ENCODE results near the gene FRMPD4.

Gene FRMPD4

DNA sequence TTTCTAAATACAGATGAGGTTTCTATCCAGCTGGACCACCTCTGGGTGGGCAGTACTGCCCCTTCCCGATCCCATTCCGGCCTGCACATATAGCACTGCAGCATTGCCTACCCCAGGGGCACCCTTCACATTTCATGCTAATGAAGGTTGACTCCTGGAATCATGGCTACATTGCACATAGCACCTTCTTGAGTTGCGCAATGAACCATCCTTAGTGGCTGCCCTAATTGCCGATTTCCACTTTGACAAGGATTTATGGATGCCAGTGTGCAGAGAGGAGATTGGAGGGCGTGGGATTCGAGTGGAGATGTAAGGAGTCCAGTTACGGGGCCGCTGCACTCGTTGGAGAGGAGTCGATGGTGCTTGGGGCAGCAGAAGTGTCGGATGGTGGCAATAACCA is 229.0 kb downstream of the FRMPD4 start:
- no peak for DNase-seq (ENCODE audit: low spot score)

DNA sequence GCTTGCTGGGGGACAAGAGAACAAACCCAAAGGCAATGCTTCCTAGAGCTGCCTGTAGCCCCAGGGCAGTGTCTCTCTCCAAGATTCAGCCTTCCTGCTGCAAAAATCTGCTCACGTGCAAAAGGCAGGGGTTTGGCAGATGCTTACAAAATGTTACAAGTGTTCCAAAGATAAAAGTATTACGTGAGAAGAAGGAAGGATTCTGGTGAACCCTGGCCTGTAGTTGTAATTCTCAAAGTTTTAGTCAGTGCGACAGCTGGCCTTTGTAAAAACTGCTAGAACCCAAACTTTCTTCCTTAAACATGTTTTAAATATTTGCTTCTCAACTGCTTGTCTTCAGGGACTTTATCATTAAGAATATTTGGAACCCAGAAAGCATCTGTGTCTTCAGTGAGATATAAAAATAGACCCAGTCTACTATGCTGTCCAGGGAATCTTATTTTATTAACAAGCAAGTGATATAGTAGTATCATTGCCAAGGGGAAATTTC is 232.3 kb downstream of the FRMPD4 start:
- no peak for DNase-seq (ENCODE audit: low spot score)

DNA sequence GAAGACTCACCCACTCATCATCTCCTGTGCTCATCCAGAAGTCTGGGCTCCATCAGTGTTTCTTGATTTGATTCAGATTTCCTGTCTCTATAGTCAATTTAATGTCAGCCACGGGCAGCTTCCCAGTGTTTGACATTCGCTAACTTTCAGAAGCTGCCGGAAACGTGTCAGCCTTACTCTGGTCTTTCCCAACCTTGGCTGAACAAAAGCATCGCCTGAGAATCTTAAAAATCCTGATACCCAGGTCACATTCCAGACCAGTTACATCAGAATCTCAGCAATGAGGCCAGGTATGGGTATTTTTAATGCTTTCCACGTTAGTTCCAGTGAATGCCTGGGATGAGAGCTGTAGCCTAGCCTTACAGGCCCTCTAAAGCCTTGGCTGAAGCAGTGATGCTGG is 233.8 kb downstream of the FRMPD4 start:
- no peak for DNase-seq (ENCODE audit: low spot score)

DNA sequence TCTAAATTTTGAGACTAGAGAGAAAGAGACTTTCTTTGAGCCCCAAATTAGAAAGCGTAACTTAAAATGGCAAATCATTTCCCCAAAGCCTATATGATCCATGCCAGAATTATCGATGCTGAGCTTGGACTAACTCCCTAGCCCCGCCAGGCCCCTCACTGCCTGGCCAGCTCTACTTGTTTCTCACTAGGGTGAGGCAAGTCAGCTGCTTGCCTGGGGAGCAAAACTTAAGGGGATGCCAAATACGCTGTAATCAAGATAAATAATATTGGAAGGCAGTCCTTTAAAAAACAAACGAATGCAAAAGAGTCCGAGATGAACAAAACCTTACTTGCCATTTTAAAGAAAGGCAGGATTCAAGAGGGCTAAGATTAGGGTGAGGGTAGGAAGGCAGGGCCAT is 236.0 kb downstream of the FRMPD4 start:
- no peak for DNase-seq (ENCODE audit: low spot score)

- no peak for DNase-seq (ENCODE audit: low spot score)
Observed at GRCh38 chrX:12378253-12378652, 240.0 kb downstream of the FRMPD4 start.

DNA sequence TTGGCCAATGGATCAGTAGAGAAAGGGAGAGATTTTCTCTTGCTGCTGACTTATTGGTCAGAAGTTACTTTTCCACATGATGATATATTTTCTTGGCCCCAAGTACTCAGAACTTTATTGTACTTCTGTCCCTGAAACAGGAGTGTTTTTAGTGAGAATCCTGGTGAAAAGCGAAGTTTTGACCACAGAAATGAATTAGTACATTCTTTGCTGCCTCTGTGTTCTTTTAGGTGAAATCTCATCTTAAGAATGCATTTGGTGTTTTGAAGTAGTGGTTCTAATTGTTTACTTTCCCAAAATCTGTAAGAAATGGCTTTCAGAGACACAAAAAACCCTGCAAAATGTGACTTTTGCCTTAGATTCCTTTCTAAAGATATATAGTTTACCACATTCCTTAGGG is 240.4 kb downstream of the FRMPD4 start:
- DNase-seq (ENCODE audit: low spot score), result no peak

GRCh38 chrX:12379671-12380070 is 241.4 kb downstream of the FRMPD4 start:
- no peak for DNase-seq (ENCODE audit: low spot score)

DNA sequence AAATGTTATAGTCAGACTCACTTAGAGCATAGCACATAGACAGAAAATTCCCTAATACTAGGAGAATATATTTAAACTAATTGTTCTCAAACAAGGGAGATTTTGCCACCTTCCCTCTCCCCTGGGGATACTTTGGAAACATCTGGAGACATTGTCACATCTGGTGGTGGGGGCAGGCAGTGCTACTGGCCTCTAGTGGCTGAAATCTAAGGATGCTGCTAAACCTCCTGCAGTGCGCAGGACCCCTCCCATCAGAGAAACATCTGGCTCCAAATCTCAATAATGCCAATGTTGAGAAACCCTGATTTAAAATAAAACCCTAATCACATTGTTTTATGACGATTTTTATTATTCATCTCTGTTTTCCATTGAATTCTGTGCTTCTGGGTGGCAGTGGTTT is 244.9 kb downstream of the FRMPD4 start:
- DNase-seq (ENCODE audit: low spot score), result no peak

DNA sequence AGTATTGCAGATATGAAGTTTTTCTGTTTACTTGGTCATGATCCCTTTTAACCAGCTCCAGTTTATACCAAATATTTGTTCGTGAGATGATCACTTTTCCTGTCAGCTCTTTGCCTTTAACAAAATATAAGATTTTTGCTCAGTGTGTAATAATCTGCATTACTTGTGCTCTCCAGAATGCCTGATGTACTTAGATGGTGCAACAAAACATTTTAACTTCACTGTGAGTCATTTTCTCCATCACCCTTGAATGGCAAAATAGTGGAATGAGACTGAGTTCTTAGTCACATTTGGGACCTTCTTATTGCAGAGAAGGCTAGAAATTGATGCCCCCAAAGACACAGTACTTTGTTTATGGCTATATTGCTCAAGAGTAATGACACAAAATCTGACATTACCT is 252.0 kb downstream of the FRMPD4 start:
- no peak for DNase-seq (ENCODE audit: low spot score)

GRCh38 chrX:12396584-12396983 is 258.3 kb downstream of the FRMPD4 start:
- DNase-seq (ENCODE audit: low spot score), result no peak

DNA sequence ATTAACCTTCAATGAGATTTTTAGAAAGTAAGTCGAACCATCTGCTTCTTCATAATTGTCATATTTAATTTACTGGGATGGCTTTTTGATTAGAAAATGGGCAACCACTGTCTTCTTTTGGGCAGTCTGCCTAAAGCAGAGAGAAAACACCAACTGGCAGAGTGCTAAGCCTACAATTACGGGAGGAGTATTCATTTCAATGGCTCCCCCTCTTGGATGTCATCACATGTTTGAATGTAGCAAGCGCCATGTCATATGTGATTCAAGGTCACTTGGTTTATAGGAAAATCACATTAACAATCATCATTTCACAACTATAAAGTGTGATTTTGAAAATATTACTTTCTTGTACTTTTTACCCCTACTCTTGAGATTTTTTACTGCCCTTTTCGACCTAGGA is 261.9 kb downstream of the FRMPD4 start:
- DNase-seq (ENCODE audit: low spot score), result no peak

- no peak for DNase-seq (ENCODE audit: low spot score)
Observed at GRCh38 chrX:12401252-12401651, 263.0 kb downstream of the FRMPD4 start.

GRCh38 chrX:12403474-12404082 is 265.3 kb downstream of the FRMPD4 start:
- no peak for DNase-seq (ENCODE audit: low spot score)

DNA sequence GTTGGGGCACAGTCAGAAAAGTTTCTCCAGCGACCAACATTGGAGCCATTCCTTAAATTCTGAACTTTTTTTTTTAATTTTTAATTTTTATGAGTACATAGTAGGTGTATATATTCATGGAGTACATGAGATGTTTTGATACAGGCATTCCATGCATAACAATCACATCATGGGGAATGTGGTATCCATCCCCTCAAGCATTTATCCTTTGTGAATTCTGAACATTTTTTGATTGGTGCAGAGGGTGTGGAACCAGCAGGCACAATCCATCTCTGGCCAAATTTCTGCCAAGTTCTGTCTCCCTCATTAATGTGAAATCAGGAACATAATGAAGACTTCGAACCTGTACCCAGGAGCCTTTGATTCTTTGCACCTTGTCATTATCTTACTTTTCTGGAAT is 267.0 kb downstream of the FRMPD4 start:
- DNase-seq (ENCODE audit: low spot score), result no peak

- DNase-seq (ENCODE audit: low spot score), result no peak
Observed at GRCh38 chrX:12410523-12410922, 272.2 kb downstream of the FRMPD4 start.

DNA sequence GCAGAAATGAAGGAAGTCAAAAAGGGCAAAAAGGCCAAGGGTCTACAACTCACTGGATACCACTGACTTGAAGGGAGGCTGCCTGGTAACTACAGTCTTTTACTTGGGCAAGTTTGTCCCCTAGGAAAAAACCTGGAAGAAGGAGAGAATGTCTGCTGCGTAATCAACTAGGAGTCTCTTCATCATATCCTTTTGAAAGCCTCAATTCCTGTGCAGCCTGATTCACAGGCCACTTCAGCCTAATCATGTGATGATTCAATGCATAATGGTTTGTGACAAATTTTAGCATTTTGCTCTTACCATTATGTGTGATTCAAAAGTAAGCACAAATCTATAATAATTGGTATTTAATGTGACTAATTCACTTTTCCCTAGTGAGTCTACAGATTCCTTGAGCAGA is 273.6 kb downstream of the FRMPD4 start:
- no peak for DNase-seq (ENCODE audit: low spot score)

DNA sequence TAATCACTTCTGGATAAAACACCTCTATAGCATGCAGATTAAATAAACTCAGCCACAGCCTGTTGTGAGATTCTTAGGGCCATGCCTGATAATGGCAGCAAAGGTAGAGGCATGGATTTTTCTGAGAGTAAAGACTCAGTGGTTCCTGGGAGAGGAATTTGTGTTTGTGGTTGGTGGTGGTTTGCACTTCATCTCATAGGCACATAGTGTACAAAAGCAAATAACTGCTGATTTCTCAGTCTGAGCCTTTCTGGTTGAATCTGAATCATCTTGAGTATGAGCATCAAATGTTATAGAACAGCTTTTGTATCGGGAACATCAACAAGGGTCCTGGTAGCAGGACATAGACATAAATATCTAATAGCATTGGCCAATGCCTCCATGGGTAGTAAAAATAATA is 274.3 kb downstream of the FRMPD4 start:
- no peak for DNase-seq (ENCODE audit: low spot score)

GRCh38 chrX:12419591-12419990 is 281.3 kb downstream of the FRMPD4 start:
- DNase-seq (ENCODE audit: low spot score), result no peak

DNA sequence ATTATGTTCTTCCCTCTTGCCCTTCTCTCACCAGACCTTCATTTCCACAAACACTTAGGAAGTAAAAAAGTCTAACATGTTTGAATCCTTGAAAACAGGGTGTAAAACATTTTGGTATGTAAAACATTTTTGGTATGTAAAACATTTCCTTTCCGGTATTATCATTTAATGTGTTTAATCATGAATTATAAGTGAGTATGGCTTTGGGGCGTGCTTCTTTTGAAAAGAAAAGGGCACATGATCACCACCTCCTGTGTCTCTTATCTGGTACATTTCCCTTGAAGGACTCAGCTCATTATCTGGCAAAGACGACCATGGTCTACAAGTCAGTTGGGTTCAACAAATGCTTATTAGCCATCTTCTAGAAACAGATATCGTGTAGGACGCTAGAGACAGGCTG is 283.6 kb downstream of the FRMPD4 start:
- DNase-seq (ENCODE audit: low spot score), result no peak

- no peak for DNase-seq (ENCODE audit: low spot score)
Observed at GRCh38 chrX:12423346-12423745, 285.1 kb downstream of the FRMPD4 start.

GRCh38 chrX:12425496-12425895 is 287.2 kb downstream of the FRMPD4 start:
- no peak for DNase-seq (ENCODE audit: low spot score)

DNA sequence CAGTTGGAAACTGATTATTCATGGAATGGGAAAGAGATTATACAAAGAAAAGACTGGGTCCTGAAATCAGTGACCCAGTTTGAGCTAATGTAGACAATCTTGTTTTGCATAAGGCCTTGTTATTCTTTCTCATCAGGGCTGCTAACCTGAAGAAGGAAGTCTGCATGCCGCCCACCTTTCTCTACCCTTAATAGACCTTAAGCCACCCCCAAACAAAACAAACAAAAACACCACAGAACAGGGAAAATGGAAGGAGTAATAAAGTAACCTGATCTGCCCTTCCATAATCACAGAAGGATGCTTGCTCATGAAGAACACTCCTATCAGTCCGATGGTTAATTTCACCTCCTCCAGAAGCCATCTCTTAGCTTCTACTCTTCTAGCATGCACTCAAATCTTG is 288.1 kb downstream of the FRMPD4 start:
- DNase-seq (ENCODE audit: low spot score), result no peak

GRCh38 chrX:12434493-12434892 is 296.2 kb downstream of the FRMPD4 start:
- no peak for DNase-seq (ENCODE audit: low spot score)

GRCh38 chrX:12439416-12439815 is 301.1 kb downstream of the FRMPD4 start:
- no peak for DNase-seq (ENCODE audit: low spot score)

DNA sequence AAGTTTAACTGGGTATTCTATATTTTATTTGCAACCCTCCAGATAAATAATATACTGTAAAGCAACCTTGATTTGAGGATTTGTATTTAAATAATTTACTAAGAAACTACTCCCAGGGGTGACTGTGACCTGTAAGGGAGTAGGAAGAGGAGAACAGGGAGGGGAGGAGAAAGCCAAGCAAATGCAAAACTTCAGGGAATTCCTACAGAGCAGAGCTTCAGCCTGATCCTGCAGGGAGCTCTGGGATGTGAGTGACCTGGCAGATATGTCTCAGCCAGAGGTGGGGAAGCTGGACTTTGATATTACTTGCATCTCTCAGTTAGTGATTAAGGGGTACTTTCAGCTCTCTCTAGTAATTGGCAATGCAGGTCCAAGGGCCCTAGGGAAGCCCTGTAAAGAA is 302.0 kb downstream of the FRMPD4 start:
- no peak for DNase-seq (ENCODE audit: low spot score)

Measured in LoVo (cell line).